Chondrocyte (in vitro differentiated cells): ENCODE data around the gene MTA1. TPM values are rescaled to one million over a fixed set of nuclear protein-coding genes. Genes with fewer than 3 reads are reported as not detected.

Source experiments
- DNase-seq: peaks from one replicate; pipeline ENCODE4 v3.0.0; 2021; ENCODE audit warnings: mixed read lengths, low spot score
- H3K27ac Mint-ChIP-seq: one replicate; pipeline ENCODE4 v1.8.0; 2021; ENCODE audit warnings: mild to moderate bottlenecking, moderate library complexity, mixed read lengths; ENCODE audit not compliant: unreplicated experiment
- H3K27me3 Mint-ChIP-seq: 2 replicates; pipeline ENCODE4 v1.8.0; 2021; ENCODE audit warnings: low read depth, mixed read lengths
- H3K36me3 Mint-ChIP-seq: 2 replicates; pipeline ENCODE4 v1.8.0; 2021; ENCODE audit warnings: low read depth, mixed read lengths
- H3K4me1 Mint-ChIP-seq: 2 replicates; pipeline ENCODE4 v1.8.0; 2021; ENCODE audit warnings: low read depth, mild to moderate bottlenecking, mixed read lengths
- H3K4me3 Mint-ChIP-seq: one replicate; pipeline ENCODE4 v1.8.0; 2021; ENCODE audit warnings: mild to moderate bottlenecking, moderate library complexity, mixed read lengths; ENCODE audit not compliant: unreplicated experiment
- H3K9me3 Mint-ChIP-seq: 2 replicates; pipeline ENCODE4 v1.8.0; 2021; ENCODE audit warnings: low read depth, mixed read lengths
- CTCF ChIP-seq: fragments of 200-600 bp; sonication (generic); IDR thresholded peaks from 2 replicates; pipeline ENCODE4 v1.5.0; 2021; ENCODE audit warnings: antibody characterized with exemption, mild to moderate bottlenecking, moderate library complexity
- total RNA-seq: library from RNA; stranded (reverse); gene quantifications from 3 replicates; pipeline ENCODE4 v1.2.1, GENCODE V29; 2021

MTA1 gene
- total RNA-seq, 1 donor from 2014 or later: 83.6 TPM

GRCh38 chr14:105418269-105419194, 1.1 kb upstream of the MTA1 start:
- no peaks in the 10 kb centered on the region for H3K9me3 Mint-ChIP-seq
- DNase-seq: no peak
- no peak overlapping the region for H3K27ac Mint-ChIP-seq
- H3K36me3 Mint-ChIP-seq: no peaks in the 10 kb centered on the region
- no peaks in the 10 kb centered on the region for H3K27me3 Mint-ChIP-seq
- no peak for TF ChIP-seq CTCF
- peak overlapping the region; percentile 68 for H3K4me3 Mint-ChIP-seq
- H3K4me1 Mint-ChIP-seq: peaks cover 40% of the 10 kb centered on the region

- TF ChIP-seq CTCF: no peak
- Mint-ChIP-seq H3K27ac (peak overlapping the region; percentile 80), H3K27me3 (no peaks in the 10 kb centered on the region), H3K4me3 (peak overlapping the region; percentile 85), H3K4me1 (peaks cover 37% of the 10 kb centered on the region), H3K36me3 (no peaks in the 10 kb centered on the region), H3K9me3 (no peaks in the 10 kb centered on the region)
- DNase-seq: no peak
Observed at GRCh38 chr14:105420101-105420973, 710 bp downstream of the MTA1 start.

GRCh38 chr14:105420974-105421674, 1.5 kb downstream of the MTA1 start:
- Mint-ChIP-seq H3K9me3 (no peaks in the 10 kb centered on the region), H3K4me1 (peaks cover 31% of the 10 kb centered on the region), H3K27me3 (no peaks in the 10 kb centered on the region), H3K36me3 (peaks cover 1% of the 10 kb centered on the region), H3K27ac (peak overlapping the region; percentile 80), H3K4me3 (peak overlapping the region; percentile 85)
- DNase-seq: no peak
- TF ChIP-seq CTCF: no peak

DNA sequence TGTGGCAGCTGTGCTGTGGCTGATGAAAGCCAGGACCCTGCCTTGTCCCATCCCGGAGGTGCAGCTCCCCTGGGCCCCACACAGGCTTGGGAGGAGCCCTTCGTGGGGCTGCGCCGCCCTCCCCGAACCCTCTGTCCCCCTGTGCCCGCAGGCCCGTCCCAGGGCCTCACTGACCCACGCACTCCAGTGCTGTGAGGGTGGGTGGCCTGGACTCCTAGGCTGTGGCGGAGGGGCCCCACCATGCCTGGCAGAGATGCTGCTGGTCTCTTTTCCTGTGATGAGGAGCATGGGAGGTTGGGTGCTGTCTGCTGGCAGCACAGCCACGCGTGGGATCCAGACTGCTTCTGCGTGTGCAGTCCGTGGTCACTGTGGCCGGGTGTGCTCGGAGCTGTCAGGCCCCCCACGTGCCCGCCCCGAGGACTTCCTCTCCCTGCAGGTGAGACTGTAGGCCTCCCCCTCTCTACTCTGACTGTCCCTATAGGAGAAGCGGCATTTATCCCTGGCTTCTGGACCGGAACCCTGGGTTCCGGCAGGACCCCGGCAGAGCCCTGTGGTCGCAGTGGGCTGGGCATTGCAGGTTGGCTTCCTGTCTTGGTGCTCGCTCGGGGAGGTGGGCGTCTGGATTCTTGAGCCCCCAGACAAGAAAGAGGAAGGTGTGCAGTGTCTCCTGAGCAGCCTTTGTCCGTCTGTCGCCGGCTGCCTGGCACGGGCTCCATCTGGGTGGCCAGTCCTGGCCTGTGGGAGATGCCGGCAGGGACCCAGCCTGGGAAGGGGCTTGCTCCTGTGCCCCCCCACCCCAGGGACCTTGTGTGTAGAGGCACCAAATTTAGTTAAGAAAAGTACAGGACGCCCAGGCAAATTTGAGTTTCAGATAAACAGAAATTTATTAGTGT, 2.3 kb downstream of the MTA1 start:
- TF ChIP-seq CTCF: no peak
- peaks cover 1% of the 10 kb centered on the region for H3K36me3 Mint-ChIP-seq
- H3K4me3 Mint-ChIP-seq: peak overlapping the region; percentile 85
- no peak overlapping the region for H3K27ac Mint-ChIP-seq
- no peaks in the 10 kb centered on the region for H3K9me3 Mint-ChIP-seq
- H3K27me3 Mint-ChIP-seq: no peaks in the 10 kb centered on the region
- no peak for DNase-seq
- H3K4me1 Mint-ChIP-seq: peaks cover 29% of the 10 kb centered on the region
